Progenitor cell of endocrine pancreas (in vitro differentiated cells): ENCODE measurements around the gene PA2G4. TPM values are rescaled to one million over a fixed set of nuclear protein-coding genes. Genes with fewer than 3 reads are reported as not detected.
A peak's percentile ranks its signal among the peaks of the same experiment; 100 is the strongest.

Source experiments
- DNase-seq: peaks from one replicate; pipeline ENCODE4 v3.0.0; 2021; ENCODE audit warnings: low spot score; ENCODE audit not compliant: unreplicated experiment
- H3K27ac Mint-ChIP-seq: 2 replicates; pipeline ENCODE4 v1.8.0; 2021; ENCODE audit warnings: mild to moderate bottlenecking, moderate library complexity, mixed read lengths
- H3K27me3 Mint-ChIP-seq: 2 replicates; pipeline ENCODE4 v1.8.0; 2021; ENCODE audit warnings: mixed read lengths
- H3K36me3 Mint-ChIP-seq: 2 replicates; pipeline ENCODE4 v1.8.0; 2022; ENCODE audit warnings: mixed read lengths; ENCODE audit not compliant: insufficient read depth
- H3K4me1 Mint-ChIP-seq: 2 replicates; pipeline ENCODE4 v1.8.0; 2021; ENCODE audit warnings: low read depth, mixed read lengths
- H3K4me3 Mint-ChIP-seq: 2 replicates; pipeline ENCODE4 v1.8.0; 2021; ENCODE audit warnings: low read depth, mild to moderate bottlenecking, moderate library complexity, mixed read lengths
- H3K9me3 Mint-ChIP-seq: 2 replicates; pipeline ENCODE4 v1.8.0; 2021; ENCODE audit warnings: low read depth, mixed read lengths
- total RNA-seq: library from RNA; stranded (reverse); gene quantifications from 2 replicates; pipeline ENCODE4 v1.2.1, GENCODE V29; 2021
- TF ChIP-seq, protein P1 (sequence below): fragments of 200-600 bp; sonication (generic); IDR thresholded peaks from one replicate; pipeline ENCODE4 v1.5.0; 2021; ENCODE audit warnings: antibody characterized with exemption, mild to moderate bottlenecking; ENCODE audit not compliant: unreplicated experiment

PA2G4 gene
- total RNA-seq, 1 donor from 2014 or later, result 103 TPM

DNA sequence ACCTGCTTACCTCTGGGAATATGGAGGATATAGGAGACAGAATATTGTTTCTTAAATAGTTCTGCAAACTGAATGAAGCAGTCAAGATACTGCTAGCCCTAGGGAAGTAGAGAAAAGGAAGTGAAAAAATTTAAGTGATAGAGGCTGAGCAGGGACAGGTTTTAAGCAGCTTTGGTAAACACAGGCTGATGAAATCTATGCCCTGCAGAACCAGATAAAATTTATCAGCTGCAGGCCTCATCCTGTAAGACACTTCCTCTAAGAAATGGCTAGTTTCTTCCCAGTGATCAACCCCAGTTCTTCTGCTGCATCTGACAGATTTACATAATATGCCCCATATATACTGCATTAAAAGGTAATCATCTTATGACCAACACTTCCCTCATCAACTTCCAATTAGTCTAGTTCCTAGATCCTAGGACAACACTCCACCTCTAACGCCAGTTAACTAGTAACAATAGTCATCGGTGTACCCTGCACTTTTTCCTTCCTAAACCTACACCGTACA is 22.4 kb downstream of the PA2G4 start:
- TF ChIP-seq, protein P1, sequence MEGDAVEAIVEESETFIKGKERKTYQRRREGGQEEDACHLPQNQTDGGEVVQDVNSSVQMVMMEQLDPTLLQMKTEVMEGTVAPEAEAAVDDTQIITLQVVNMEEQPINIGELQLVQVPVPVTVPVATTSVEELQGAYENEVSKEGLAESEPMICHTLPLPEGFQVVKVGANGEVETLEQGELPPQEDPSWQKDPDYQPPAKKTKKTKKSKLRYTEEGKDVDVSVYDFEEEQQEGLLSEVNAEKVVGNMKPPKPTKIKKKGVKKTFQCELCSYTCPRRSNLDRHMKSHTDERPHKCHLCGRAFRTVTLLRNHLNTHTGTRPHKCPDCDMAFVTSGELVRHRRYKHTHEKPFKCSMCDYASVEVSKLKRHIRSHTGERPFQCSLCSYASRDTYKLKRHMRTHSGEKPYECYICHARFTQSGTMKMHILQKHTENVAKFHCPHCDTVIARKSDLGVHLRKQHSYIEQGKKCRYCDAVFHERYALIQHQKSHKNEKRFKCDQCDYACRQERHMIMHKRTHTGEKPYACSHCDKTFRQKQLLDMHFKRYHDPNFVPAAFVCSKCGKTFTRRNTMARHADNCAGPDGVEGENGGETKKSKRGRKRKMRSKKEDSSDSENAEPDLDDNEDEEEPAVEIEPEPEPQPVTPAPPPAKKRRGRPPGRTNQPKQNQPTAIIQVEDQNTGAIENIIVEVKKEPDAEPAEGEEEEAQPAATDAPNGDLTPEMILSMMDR, result no peak
- no peak for DNase-seq
- H3K4me1 Mint-ChIP-seq, result peaks cover 43% of the 10 kb centered on the region
- H3K9me3 Mint-ChIP-seq, result no peaks in the 10 kb centered on the region
- H3K27ac Mint-ChIP-seq, result peak overlapping the region; percentile 99
- peaks cover 9% of the 10 kb centered on the region for H3K36me3 Mint-ChIP-seq
- peak overlapping the region; percentile 93 for H3K4me3 Mint-ChIP-seq
- no peaks in the 10 kb centered on the region for H3K27me3 Mint-ChIP-seq

- peak overlapping the region; percentile 93 for H3K4me3 Mint-ChIP-seq
- H3K4me1 Mint-ChIP-seq, result peaks cover 42% of the 10 kb centered on the region
- TF ChIP-seq, protein P1, result no peak
- peak overlapping the region; percentile 99 for H3K27ac Mint-ChIP-seq
- peaks cover 16% of the 10 kb centered on the region for H3K36me3 Mint-ChIP-seq
- H3K27me3 Mint-ChIP-seq, result no peaks in the 10 kb centered on the region
- no peak for DNase-seq
- no peaks in the 10 kb centered on the region for H3K9me3 Mint-ChIP-seq
Measured at GRCh38 chr12:56127485-56127887, 23.1 kb downstream of the PA2G4 start.

DNA sequence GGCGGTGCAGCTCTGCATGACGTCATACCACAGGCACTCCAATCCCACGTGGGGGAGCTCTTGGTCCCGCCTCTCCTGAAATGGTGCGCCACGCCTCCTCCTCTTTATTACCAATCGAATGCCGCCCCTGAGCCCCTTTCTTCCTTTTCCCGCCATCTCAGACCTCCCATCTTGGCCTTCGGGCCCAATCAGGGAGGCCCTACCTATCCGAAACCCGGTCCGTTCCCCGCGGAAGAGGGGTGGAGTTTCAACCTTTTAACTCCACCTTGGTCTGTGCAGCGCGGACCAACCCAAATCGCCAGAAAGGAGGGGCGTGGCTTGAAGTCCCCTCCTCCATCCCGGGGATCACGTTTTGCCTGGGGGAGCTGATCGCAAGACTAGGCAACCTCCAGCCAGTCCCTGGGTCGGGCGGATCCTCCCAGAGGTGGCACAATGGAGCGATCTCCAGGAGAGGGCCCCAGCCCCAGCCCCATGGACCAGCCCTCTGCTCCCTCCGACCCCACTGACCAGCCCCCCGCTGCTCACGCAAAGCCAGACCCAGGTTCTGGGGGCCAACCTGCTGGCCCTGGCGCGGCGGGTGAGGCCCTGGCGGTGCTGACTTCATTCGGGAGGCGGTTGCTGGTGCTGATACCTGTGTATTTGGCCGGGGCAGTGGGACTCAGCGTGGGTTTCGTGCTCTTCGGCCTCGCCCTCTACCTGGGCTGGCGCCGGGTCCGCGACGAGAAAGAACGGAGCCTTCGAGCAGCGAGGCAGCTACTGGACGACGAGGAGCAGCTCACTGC is 23.7 kb downstream of the PA2G4 start, which contains the start of gene ESYT1:
ESYT1 (plus strand) TSS at position 380 of the 782 bp plus-strand sequence; CDS start at position 433, 53 bp downstream.
- H3K27ac Mint-ChIP-seq, result peak within 1 kb of the TSS; percentile 99
- DNase-seq, result peak; percentile 93
- TF ChIP-seq, protein P1, result no peak
- H3K4me1 Mint-ChIP-seq, result peaks cover 39% of the 10 kb centered on the region
- no peaks in the 10 kb centered on the region for H3K27me3 Mint-ChIP-seq
- H3K9me3 Mint-ChIP-seq, result no peaks in the 10 kb centered on the region
- H3K4me3 Mint-ChIP-seq, result peak within 1 kb of the TSS; percentile 93
- H3K36me3 Mint-ChIP-seq, result peaks cover 18% of the 10 kb centered on the region

- DNase-seq, result no peak
- H3K4me1 Mint-ChIP-seq, result peaks cover 38% of the 10 kb centered on the region
- no peaks in the 10 kb centered on the region for H3K27me3 Mint-ChIP-seq
- TF ChIP-seq, protein P1, result no peak
- H3K4me3 Mint-ChIP-seq, result peak overlapping the region; percentile 93
- H3K9me3 Mint-ChIP-seq, result no peaks in the 10 kb centered on the region
- peaks cover 22% of the 10 kb centered on the region for H3K36me3 Mint-ChIP-seq
- peak overlapping the region; percentile 99 for H3K27ac Mint-ChIP-seq
Measured at GRCh38 chr12:56128670-56129205, 24.4 kb downstream of the PA2G4 start.

- peak overlapping the region; percentile 99 for H3K27ac Mint-ChIP-seq
- TF ChIP-seq, protein P1, result no peak
- peak; percentile 46 for DNase-seq
- no peaks in the 10 kb centered on the region for H3K27me3 Mint-ChIP-seq
- H3K4me3 Mint-ChIP-seq, result peak overlapping the region; percentile 93
- peaks cover 24% of the 10 kb centered on the region for H3K36me3 Mint-ChIP-seq
- H3K9me3 Mint-ChIP-seq, result no peaks in the 10 kb centered on the region
- H3K4me1 Mint-ChIP-seq, result peaks cover 32% of the 10 kb centered on the region
Measured at GRCh38 chr12:56129206-56129941, 25.0 kb downstream of the PA2G4 start.
